HepG2 (cell line): ENCODE data around the gene TAS1R1. TPM values are rescaled to one million over a fixed set of nuclear protein-coding genes. Genes with fewer than 3 reads are reported as not detected.

Experiments
- ATAC-seq: fragments of 200-7000 bp; cut with Tn5 transposase; 3 replicates; pipeline ENCODE4 v1.9.1; 2020; ENCODE audit warnings: mild to moderate bottlenecking, moderate library complexity
- BruUV-seq: library from RNA; stranded (reverse); fragments of 400-500 nt; replicated peaks from 2 replicates; lab custom pipeline; 2021; lab: Mats Ljungman, UMichigan
- CTCF ChIA-PET: fragments of 300-600 bp; formaldehyde crosslinking; extraction: SDS; loops from one replicate; lab custom pipeline; 2021; ENCODE audit warnings: low total read pairs, inconsistent platforms, low intra/inter-chr PET ratio; lab: Yijun Ruan, JAX
- POLR2A ChIA-PET: fragments of 350-600 bp; sonication (Branson Sonifier 250); formaldehyde crosslinking; loops from one replicate; lab custom pipeline; 2020; ENCODE audit warnings: antibody characterized with exemption, inconsistent platforms; lab: Yijun Ruan, JAX
- DNase-seq: peaks from one replicate; pipeline ENCODE4 v3.0.0-alpha.2; 2015; ENCODE audit warnings: low spot score
- FAIRE-seq: peaks from 3 replicates; lab custom pipeline; 2011; peaks lifted over from hg19 to GRCh38; lab: Jason Lieb, UNC
- H2AFZ ChIP-seq: one replicate; pipeline ENCODE4 v1.6.1; 2011; ENCODE audit warnings: low read length, inconsistent platforms
- H3K27ac ChIP-seq: fragments of 300-600 bp; 3 replicates; pipeline ENCODE4 v1.8.0; 2011; ENCODE audit warnings: mixed run types, mild to moderate bottlenecking, mixed read lengths, low read length, inconsistent platforms; ENCODE audit not compliant: insufficient read depth; ENCODE audit errors: extremely low read length
- H3K27me3 ChIP-seq, 2 experiments: fragments of 200-600 bp in 1 of 2; 2 replicates in 1 of 2; 3 replicates in 1 of 2; pipeline versions ENCODE4 v1.6.0 to v1.8.0; 2011; ENCODE audit warnings: low read length in 2 of 2, mild to moderate bottlenecking in 2 of 2, moderate library complexity in 2 of 2, inconsistent platforms in 1 of 2; ENCODE audit not compliant: insufficient read depth in 2 of 2, control insufficient read depth in 1 of 2
- H3K36me3 ChIP-seq, 2 experiments: fragments of 200-600 bp in 1 of 2; replicated peaks in 1 of 2; 2 replicates in 1 of 2; 3 replicates in 1 of 2; pipeline versions ENCODE4 v1.5.1 to v1.8.0; 2011; ENCODE audit warnings: low read length in 2 of 2, inconsistent platforms in 1 of 2; ENCODE audit not compliant: insufficient read depth in 2 of 2, control insufficient read depth in 1 of 2
- H3K4me1 ChIP-seq: 2 replicates; pipeline ENCODE4 v1.5.1; 2012; ENCODE audit warnings: low read length, inconsistent platforms; ENCODE audit not compliant: insufficient read depth
- H3K4me2 ChIP-seq: 2 replicates; pipeline ENCODE4 v1.6.0; 2011; ENCODE audit warnings: low read depth, low read length, inconsistent platforms
- H3K4me3 ChIP-seq, 3 experiments: fragments of 200-600 bp in 1 of 3; sonication (generic), shearing (Covaris generic) in 1 of 3; replicated peaks in 1 of 3; 2 replicates each; pipeline ENCODE4 v1.5.1; 2011 to 2016; ENCODE audit warnings: low read length in 3 of 3, inconsistent platforms in 2 of 3, low read depth in 2 of 3, mild to moderate bottlenecking in 2 of 3, control low read depth in 1 of 3, mixed read lengths in 1 of 3; ENCODE audit not compliant: insufficient read depth in 1 of 3
- H3K79me2 ChIP-seq: one replicate; pipeline ENCODE4 v1.6.1; 2011; ENCODE audit warnings: low read length, inconsistent platforms; ENCODE audit not compliant: insufficient read depth
- H3K9ac ChIP-seq: 2 replicates; pipeline ENCODE4 v1.6.0; 2011; ENCODE audit warnings: mild to moderate bottlenecking, low read depth, low read length, inconsistent platforms; ENCODE audit not compliant: insufficient read depth
- H3K9me3 ChIP-seq: 2 replicates; pipeline ENCODE4 v1.5.1; 2012; ENCODE audit warnings: mild to moderate bottlenecking, low read length
- H4K20me1 ChIP-seq: 2 replicates; pipeline ENCODE4 v1.6.0; 2011; ENCODE audit warnings: inconsistent platforms, mild to moderate bottlenecking, low read length, moderate library complexity; ENCODE audit not compliant: insufficient read depth
- CHCHD3 ChIP-seq: sonication (generic); formaldehyde crosslinking; IDR thresholded peaks from 2 replicates; pipeline ENCODE4 v1.8.0; 2022; ENCODE audit warnings: mild to moderate bottlenecking, missing genetic modification reagents, moderate library complexity
- DNMT3B ChIP-seq: conservative IDR thresholded peaks from 2 replicates; pipeline ENCODE4 v1.6.1; 2016; ENCODE audit warnings: missing biosample characterization, control low read depth
- ETV5 ChIP-seq: IDR thresholded peaks from 2 replicates; pipeline ENCODE4 v1.6.1; 2018; ENCODE audit warnings: missing biosample characterization, missing genetic modification reagents, inconsistent platforms, borderline replicate concordance
- FOXJ3 ChIP-seq: sonication (generic); formaldehyde crosslinking; IDR thresholded peaks from 2 replicates; pipeline ENCODE4 v1.4.0; 2020; ENCODE audit warnings: missing genetic modification reagents, mild to moderate bottlenecking, borderline replicate concordance
- GTF3A ChIP-seq: sonication (generic); formaldehyde crosslinking; conservative IDR thresholded peaks from 2 replicates; pipeline ENCODE4 v1.4.0; 2020; ENCODE audit warnings: mild to moderate bottlenecking, missing genetic modification reagents
- HDAC1 ChIP-seq: sonication (generic); formaldehyde crosslinking; IDR thresholded peaks from 2 replicates; pipeline ENCODE4 v1.5.1; 2020; ENCODE audit warnings: mild to moderate bottlenecking, missing genetic modification reagents
- KDM5B ChIP-seq: sonication (generic); formaldehyde crosslinking; IDR thresholded peaks from 2 replicates; pipeline ENCODE4 v1.4.0; 2020; ENCODE audit warnings: missing genetic modification reagents, mild to moderate bottlenecking, borderline replicate concordance
- MED1 ChIP-seq: sonication (generic); formaldehyde crosslinking; IDR thresholded peaks from 2 replicates; pipeline ENCODE4 v1.4.0; 2020; ENCODE audit warnings: missing genetic modification reagents
- NFIC ChIP-seq: IDR thresholded peaks from 2 replicates; pipeline ENCODE4 v1.6.1; 2012; ENCODE audit warnings: mild to moderate bottlenecking, low read length, inconsistent platforms
- SAP130 ChIP-seq: IDR thresholded peaks from 2 replicates; pipeline ENCODE4 v1.6.1; 2016; ENCODE audit warnings: low read depth
- SETDB1 ChIP-seq: sonication (generic); formaldehyde crosslinking; IDR thresholded peaks from 2 replicates; pipeline ENCODE4 v1.5.1; 2020; ENCODE audit warnings: missing genetic modification reagents, mild to moderate bottlenecking, borderline replicate concordance
- SIN3A ChIP-seq: IDR thresholded peaks from 2 replicates; pipeline ENCODE4 v1.6.1; 2011; ENCODE audit warnings: low read depth, mild to moderate bottlenecking, control low read depth, low read length, borderline replicate concordance
- SP4 ChIP-seq: sonication (generic); formaldehyde crosslinking; IDR thresholded peaks from 2 replicates; pipeline ENCODE4 v1.8.1; 2023; ENCODE audit warnings: mild to moderate bottlenecking, missing genetic modification reagents
- THYN1 ChIP-seq: sonication (generic); formaldehyde crosslinking; IDR thresholded peaks from 2 replicates; pipeline ENCODE4 v1.8.1; 2023; ENCODE audit warnings: low read depth, mild to moderate bottlenecking, moderate library complexity, missing genetic modification reagents, borderline replicate concordance
- ZNF230 ChIP-seq: sonication (generic); formaldehyde crosslinking; IDR thresholded peaks from 2 replicates; pipeline ENCODE4 v1.4.0; 2020; ENCODE audit warnings: mild to moderate bottlenecking, missing genetic modification reagents
- ZNF256 ChIP-seq: sonication (generic); formaldehyde crosslinking; conservative IDR thresholded peaks from 2 replicates; pipeline ENCODE4 v1.4.0; 2020; ENCODE audit warnings: missing genetic modification reagents
- ZNF337 ChIP-seq: sonication (generic); formaldehyde crosslinking; IDR thresholded peaks from 2 replicates; pipeline ENCODE4 v1.5.1; 2020; ENCODE audit warnings: missing genetic modification reagents, low read depth, mild to moderate bottlenecking, borderline replicate concordance
- ZNF501 ChIP-seq: sonication (generic); formaldehyde crosslinking; IDR thresholded peaks from 2 replicates; pipeline ENCODE4 v1.5.1; 2020; ENCODE audit warnings: mild to moderate bottlenecking, moderate library complexity, missing genetic modification reagents
- ZNF558 ChIP-seq: sonication (generic); formaldehyde crosslinking; IDR thresholded peaks from 2 replicates; pipeline ENCODE4 v1.9.0; 2022; ENCODE audit warnings: mild to moderate bottlenecking, missing genetic modification reagents, borderline replicate concordance
- ZNF770 ChIP-seq: sonication (generic); formaldehyde crosslinking; IDR thresholded peaks from 2 replicates; pipeline ENCODE4 v1.5.0; 2020; ENCODE audit warnings: mild to moderate bottlenecking, missing genetic modification reagents
- ZZZ3 ChIP-seq: sonication (generic); formaldehyde crosslinking; IDR thresholded peaks from 2 replicates; pipeline ENCODE4 v1.4.0; 2020; ENCODE audit warnings: missing genetic modification reagents, mild to moderate bottlenecking, borderline replicate concordance
- WGBS: methylation state at CpG from one replicate; pipeline ENCODE4 v1.1.6; 2017; ENCODE audit warnings: low lambda C conversion rate; 5-methylcytosine and 5-hydroxymethylcytosine counted together
- in situ Hi-C: cut with HindIII; loops from 2 replicates; pipeline ENCODE4 v1.10.0; 2017; ENCODE audit warnings: low pct_unique_long_range_greater_than_20kb; ENCODE audit not compliant: extremely low pct_ligation_motif_present
- intact Hi-C: fragments of 100-400 bp; cut with micrococcal nuclease; formaldehyde crosslinking; loops from one replicate; pipeline ENCODE4 v1.10.0; 2022; ENCODE audit not compliant: unreplicated experiment
- polyA plus RNA-seq, 8 experiments: library from polyadenylated mRNA; depleted of rRNA in 3 of 8; stranded (reverse) in 7 of 8; unstranded in 1 of 8; fragments of >200 nt; fragmentation: Illumina TruSeq in 4 of 8; extraction: Trizol in 4 of 8; gene quantifications; 2 replicates each; pipeline versions ENCODE4 v1.2.1 to v1.2.3, GENCODE V29; 2011 to 2016; ENCODE audit warnings: low read depth in 4 of 8, missing spikeins in 1 of 8, mixed read lengths in 1 of 8; ENCODE audit not compliant: insufficient read depth in 1 of 8
- total RNA-seq, 5 experiments: library from RNA; depleted of rRNA; stranded (reverse); fragments of >200 nt; fragmentation: Illumina TruSeq; extraction: Trizol; gene quantifications; 2 replicates each; pipeline ENCODE4 v1.2.3, GENCODE V29; 2016; ENCODE audit warnings: low read depth in 1 of 5
- TF ChIP-seq, protein P1 (sequence below): IDR thresholded peaks from 2 replicates; pipeline ENCODE4 v1.6.1; 2016; ENCODE audit warnings: missing genetic modification reagents, missing compliant biosample characterization
- TF ChIP-seq, protein P2 (sequence below): sonication (generic); formaldehyde crosslinking; IDR thresholded peaks from 2 replicates; pipeline ENCODE4 v1.8.0; 2022; ENCODE audit warnings: missing genetic modification reagents, low read depth, mild to moderate bottlenecking, borderline replicate concordance

The TAS1R1 gene
- total and polyA plus RNA-seq, 2 of the 13 experiments (the other 11 are each of a cell fraction or from before 2014, with no cell fraction given), result 1.4 to 1.6 TPM

GRCh38 chr1:6625584-6626149 is 70.6 kb downstream of the TAS1R1 start:
- H3K79me2 ChIP-seq, result peaks cover 27% of the 10 kb centered on the region
- no TSS peak for BruUV-seq
- TF ChIP-seq NFIC (no peak), THYN1 (CRISPR knock-in tag) (no peak), SIN3A (no peak), ZNF230 (no peak), ZNF337 (CRISPR knock-in tag) (no peak), ZNF558 (CRISPR knock-in tag) (no peak), ZZZ3 (no peak), MED1 (CRISPR knock-in tag) (0 out of 2 replicates have a peak, but pooled peaks have one; percentile 11), CHCHD3 (CRISPR knock-in tag) (no peak), SP4 (CRISPR knock-in tag) (no peak), ZNF770 (CRISPR knock-in tag) (peak; percentile 90), ETV5 (CRISPR knock-in tag) (no peak), FOXJ3 (CRISPR knock-in tag) (no peak), KDM5B (0 out of 2 replicates have a peak, but pooled peaks have one; percentile 6), GTF3A (no peak), SAP130 (CRISPR knock-in tag) (peak; percentile 53), ZNF501 (CRISPR knock-in tag) (peak; percentile 40; the same call in 1 of the 2 replicates), HDAC1 (CRISPR knock-in tag) (no peak), ZNF256 (CRISPR knock-in tag) (no peak), SETDB1 (CRISPR knock-in tag) (no peak), DNMT3B (CRISPR knock-in tag) (no peak)
- TF ChIP-seq, protein P1, sequence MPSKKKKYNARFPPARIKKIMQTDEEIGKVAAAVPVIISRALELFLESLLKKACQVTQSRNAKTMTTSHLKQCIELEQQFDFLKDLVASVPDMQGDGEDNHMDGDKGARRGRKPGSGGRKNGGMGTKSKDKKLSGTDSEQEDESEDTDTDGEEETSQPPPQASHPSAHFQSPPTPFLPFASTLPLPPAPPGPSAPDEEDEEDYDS (CRISPR knock-in tag), result no peak
- TF ChIP-seq, protein P2, sequence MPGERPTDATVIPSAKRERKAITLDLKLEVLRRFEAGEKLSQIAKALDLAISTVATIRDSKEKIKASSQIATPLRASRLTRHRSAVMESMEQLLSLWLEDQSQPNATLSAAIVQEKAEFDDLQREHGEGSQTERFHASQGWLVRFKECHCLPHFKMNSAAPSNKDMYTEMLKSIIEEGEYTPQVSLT, result no peak

More at GRCh38 chr1:6625584-6626149, 70.6 kb downstream of the TAS1R1 start:
- ATAC-seq (peak; percentile 54; the same call in 2 of the 3 replicates), DNase-seq (no peak), FAIRE-seq (no peak)
- Histone ChIP-seq H3K4me1 (peaks cover 31% of the 10 kb centered on the region), H3K27me3 (no peaks in the 10 kb centered on the region; a peak in 1 of 5 replicates), H3K27ac (peak overlapping the region; percentile 73), H3K9me3 (no peaks in the 10 kb centered on the region), H3K36me3 (peaks cover 17 to 62% of the 10 kb centered on the region in 2 experiments; a peak in 4 of 5 replicates), H3K4me3 (peak overlapping the region; percentile 74 to 89 (median 88)), H3K9ac (peak overlapping the region; percentile 92), H4K20me1 (no peaks in the 10 kb centered on the region; the same call in 1 of the 2 replicates), H3K4me2 (peak overlapping the region; percentile 93), H2AFZ (no peak overlapping the region)
- intact Hi-C loops (loop anchor here (5.0 kb wide), 1 partner anchor 43 kb away; no protein-coding TSS in a partner anchor), in situ Hi-C loops (no loop called here)
- CTCF ChIA-PET, result interaction anchor here (1.4 kb wide), 1 partner anchor 72 kb away, joined by 3 read pairs; the partner anchor contains the start of gene NOL9
- POLR2A ChIA-PET, result interaction anchor here (0.7 to 3.1 kb wide), 5 partner anchors 10 to 71 kb away, joined by 3 to 19 read pairs (median 5); partner anchors contain the start of genes KLHL21, NOL9 and TAS1R1
- WGBS, result 4% methylated on average over 25 of the region's 32 CpGs
